ES-I3 (cell line): Measurements from ENCODE around the gene F11R.
"Not testable (repeated sequence)": the region's sequence is repeated elsewhere in the genome, so short reads cannot be mapped to it uniquely, and the experiment has no call there.

Source experiments
- H3K36me3 ChIP-seq: 2 replicates; pipeline ENCODE4 v1.6.1; 2013; ENCODE audit warnings: mild to moderate bottlenecking, low read length, control low read depth, moderate library complexity; ENCODE audit not compliant: insufficient read depth
- H3K4me1 ChIP-seq: 2 replicates; pipeline ENCODE4 v1.6.1; 2013; ENCODE audit warnings: mild to moderate bottlenecking, control low read depth, low read length; ENCODE audit not compliant: insufficient read depth
- H3K9ac ChIP-seq: 2 replicates; pipeline ENCODE4 v1.6.1; 2013; ENCODE audit warnings: low read depth, mild to moderate bottlenecking, low read length, moderate library complexity
- H3K9me3 ChIP-seq: 2 replicates; pipeline ENCODE4 v1.6.1; 2013; ENCODE audit warnings: mild to moderate bottlenecking, low read length, moderate library complexity; ENCODE audit not compliant: control insufficient read depth, insufficient read depth

The F11R gene

GRCh38 chr1:161029466-161029865, 8.5 kb upstream of the F11R start:
- H3K9me3 ChIP-seq, H3K4me1 ChIP-seq, H3K9ac ChIP-seq, H3K36me3 ChIP-seq: not testable (repeated sequence)

- H3K9me3 ChIP-seq, H3K36me3 ChIP-seq, H3K4me1 ChIP-seq, H3K9ac ChIP-seq: not testable (repeated sequence)
Measured at GRCh38 chr1:161026954-161027353, 6.0 kb upstream of the F11R start.

GRCh38 chr1:161022432-161022831, 1.5 kb upstream of the F11R start:
- H3K9me3 ChIP-seq, H3K36me3 ChIP-seq, H3K9ac ChIP-seq: not testable (repeated sequence)
- H3K4me1 ChIP-seq = peaks cover 21% of the 10 kb centered on the region

- Histone ChIP-seq H3K4me1 (peaks cover 21% of the 10 kb centered on the region), H3K9ac (peak overlapping the region; percentile 81; the same call in 1 of the 2 replicates), H3K9me3 (no peaks in the 10 kb centered on the region), H3K36me3 (no peaks in the 10 kb centered on the region; the same call in 1 of the 2 replicates)
Measured at GRCh38 chr1:161021970-161022353, 1.0 kb upstream of the F11R start.

GRCh38 chr1:161021165-161021969, 415 bp upstream of the F11R start:
- Histone ChIP-seq H3K4me1 (peaks cover 21% of the 10 kb centered on the region), H3K9ac (peak overlapping the region; percentile 81)

GRCh38 chr1:161019751-161020495, 1.0 kb downstream of the F11R start:
- peak overlapping the region; percentile 81 for H3K9ac ChIP-seq
- H3K36me3 ChIP-seq = no peaks in the 10 kb centered on the region; the same call in 1 of the 2 replicates
- no peaks in the 10 kb centered on the region for H3K9me3 ChIP-seq
- H3K4me1 ChIP-seq = peaks cover 17% of the 10 kb centered on the region

More at GRCh38 chr1:161021165-161021969, 415 bp upstream of the F11R start:
- H3K36me3 ChIP-seq = no peaks in the 10 kb centered on the region; the same call in 1 of the 2 replicates
- H3K9me3 ChIP-seq = no peaks in the 10 kb centered on the region

- Histone ChIP-seq H3K9ac (peak overlapping the region; percentile 81), H3K4me1 (peaks cover 20% of the 10 kb centered on the region)
- not testable (repeated sequence) for H3K9me3 ChIP-seq, H3K36me3 ChIP-seq
Measured at GRCh38 chr1:161019111-161019660, 1.8 kb downstream of the F11R start.

GRCh38 chr1:161018631-161018930, 2.4 kb downstream of the F11R start:
- H3K4me1 ChIP-seq = peaks cover 26% of the 10 kb centered on the region
- H3K9me3 ChIP-seq = no peaks in the 10 kb centered on the region
- H3K36me3 ChIP-seq = no peaks in the 10 kb centered on the region; the same call in 1 of the 2 replicates
- peak overlapping the region; percentile 19 for H3K9ac ChIP-seq

GRCh38 chr1:161017756-161018630, 3.0 kb downstream of the F11R start:
- Histone ChIP-seq H3K4me1 (peaks cover 32% of the 10 kb centered on the region), H3K36me3 (no peaks in the 10 kb centered on the region; the same call in 1 of the 2 replicates), H3K9ac (peak overlapping the region; percentile 19), H3K9me3 (no peaks in the 10 kb centered on the region)

GRCh38 chr1:161017181-161017580, 3.8 kb downstream of the F11R start:
- not testable (repeated sequence) for H3K9ac ChIP-seq, H3K36me3 ChIP-seq, H3K9me3 ChIP-seq
- H3K4me1 ChIP-seq = peaks cover 35% of the 10 kb centered on the region

- H3K9me3 ChIP-seq, H3K9ac ChIP-seq, H3K36me3 ChIP-seq: not testable (repeated sequence)
- peaks cover 35% of the 10 kb centered on the region for H3K4me1 ChIP-seq
Measured at GRCh38 chr1:161016683-161017082, 4.3 kb downstream of the F11R start.

GRCh38 chr1:161013488-161014230, 7.3 kb downstream of the F11R start:
- Histone ChIP-seq H3K9me3 (no peaks in the 10 kb centered on the region), H3K36me3 (no peaks in the 10 kb centered on the region; the same call in 1 of the 2 replicates), H3K9ac (peak overlapping the region; percentile 0; the same call in 1 of the 2 replicates), H3K4me1 (peaks cover 30% of the 10 kb centered on the region)

GRCh38 chr1:161013131-161013487, 7.8 kb downstream of the F11R start:
- H3K36me3 ChIP-seq = no peaks in the 10 kb centered on the region; the same call in 1 of the 2 replicates
- no peaks in the 10 kb centered on the region for H3K9me3 ChIP-seq
- peaks cover 25% of the 10 kb centered on the region for H3K4me1 ChIP-seq
- peak overlapping the region; percentile 0; the same call in 1 of the 2 replicates for H3K9ac ChIP-seq
